ENCODE measurements around the gene KLC1.

KLC1 gene

DNA sequence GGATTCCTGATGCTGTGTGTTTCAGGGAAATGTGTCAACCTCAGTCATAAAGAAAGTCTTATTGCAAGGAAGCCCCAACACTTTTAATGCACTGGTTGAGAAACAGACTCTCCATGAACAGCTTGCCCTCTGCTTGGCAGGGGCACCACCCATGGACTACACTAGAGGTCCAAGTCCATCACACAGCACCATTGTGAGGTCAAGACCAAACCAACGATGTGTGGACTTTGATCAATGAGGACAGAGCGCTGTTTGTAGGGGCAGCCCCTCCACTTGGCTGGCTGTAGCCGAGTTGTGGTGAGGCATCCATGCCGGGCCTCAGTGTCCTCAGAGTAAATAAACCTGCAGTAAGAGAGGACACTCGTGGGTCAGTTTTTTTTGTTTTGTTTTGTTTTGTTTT lies 116.4 kb downstream of the KLC1 start:
- TF ChIP-seq, protein P1, sequence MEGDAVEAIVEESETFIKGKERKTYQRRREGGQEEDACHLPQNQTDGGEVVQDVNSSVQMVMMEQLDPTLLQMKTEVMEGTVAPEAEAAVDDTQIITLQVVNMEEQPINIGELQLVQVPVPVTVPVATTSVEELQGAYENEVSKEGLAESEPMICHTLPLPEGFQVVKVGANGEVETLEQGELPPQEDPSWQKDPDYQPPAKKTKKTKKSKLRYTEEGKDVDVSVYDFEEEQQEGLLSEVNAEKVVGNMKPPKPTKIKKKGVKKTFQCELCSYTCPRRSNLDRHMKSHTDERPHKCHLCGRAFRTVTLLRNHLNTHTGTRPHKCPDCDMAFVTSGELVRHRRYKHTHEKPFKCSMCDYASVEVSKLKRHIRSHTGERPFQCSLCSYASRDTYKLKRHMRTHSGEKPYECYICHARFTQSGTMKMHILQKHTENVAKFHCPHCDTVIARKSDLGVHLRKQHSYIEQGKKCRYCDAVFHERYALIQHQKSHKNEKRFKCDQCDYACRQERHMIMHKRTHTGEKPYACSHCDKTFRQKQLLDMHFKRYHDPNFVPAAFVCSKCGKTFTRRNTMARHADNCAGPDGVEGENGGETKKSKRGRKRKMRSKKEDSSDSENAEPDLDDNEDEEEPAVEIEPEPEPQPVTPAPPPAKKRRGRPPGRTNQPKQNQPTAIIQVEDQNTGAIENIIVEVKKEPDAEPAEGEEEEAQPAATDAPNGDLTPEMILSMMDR (conservative IDR thresholded peaks at IDR 0.05; ENCODE audit: low read depth) = no peak
- POLR2A ChIA-PET (ENCODE audit: low non-redundant PET) = no interaction called here
- CTCF ChIA-PET = no interaction called here
- DNase-seq (ENCODE audit: low spot score) = no peak
- no peak overlapping the region for H3K27ac ChIP-seq

DNA sequence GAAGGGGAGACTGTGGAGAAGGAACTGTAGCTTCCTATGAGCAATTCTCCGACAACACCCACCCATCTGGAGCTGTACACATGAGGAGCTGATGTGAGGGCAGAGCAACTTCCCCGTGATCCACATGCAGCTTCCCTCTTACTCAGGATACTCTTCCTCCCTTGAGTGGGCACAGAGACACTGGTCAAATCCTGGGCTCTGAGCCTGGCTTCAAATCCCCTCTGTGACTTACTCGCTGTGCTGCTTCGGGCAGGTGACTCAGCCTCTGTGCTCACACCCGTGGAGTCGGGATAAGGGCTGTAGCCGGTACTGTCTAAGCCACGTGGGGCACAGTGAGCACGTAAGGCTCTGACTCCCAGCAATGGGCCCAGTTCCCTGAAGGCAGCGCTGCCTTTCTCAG lies 117.7 kb downstream of the KLC1 start:
- TF ChIP-seq, protein P1 (conservative IDR thresholded peaks at IDR 0.05; ENCODE audit: low read depth) = no peak
- DNase-seq (ENCODE audit: low spot score) = no peak
- POLR2A ChIA-PET (ENCODE audit: low non-redundant PET) = no interaction called here
- H3K27ac ChIP-seq = no peak overlapping the region
- CTCF ChIA-PET = interaction anchor here (0.6 to 1.0 kb wide), 3 partner anchors 73 to 228 kb away, joined by 3 to 4 read pairs (median 3); no protein-coding TSS in a partner anchor

DNA sequence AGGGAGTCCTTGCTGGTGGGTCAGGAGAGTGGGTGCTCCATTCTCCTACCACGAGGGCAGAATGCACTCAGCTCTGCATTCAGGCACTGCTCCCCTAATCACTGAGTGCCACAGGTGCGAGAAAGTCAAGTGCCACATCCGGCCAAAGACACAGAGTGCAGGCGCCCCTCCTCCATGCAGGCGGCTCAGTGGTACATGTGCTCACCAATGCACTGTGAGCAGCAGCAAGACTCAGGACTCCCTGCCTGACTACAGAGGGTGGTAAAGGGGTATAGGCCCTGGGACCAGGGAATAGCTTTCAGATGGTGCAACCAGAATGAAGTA lies 119.5 kb downstream of the KLC1 start:
- CTCF ChIA-PET = no interaction called here
- no peak overlapping the region for H3K27ac ChIP-seq
- DNase-seq (ENCODE audit: low spot score) = no peak
- POLR2A ChIA-PET (ENCODE audit: low non-redundant PET) = no interaction called here
- TF ChIP-seq, protein P1 (conservative IDR thresholded peaks at IDR 0.05; ENCODE audit: low read depth) = no peak

DNA sequence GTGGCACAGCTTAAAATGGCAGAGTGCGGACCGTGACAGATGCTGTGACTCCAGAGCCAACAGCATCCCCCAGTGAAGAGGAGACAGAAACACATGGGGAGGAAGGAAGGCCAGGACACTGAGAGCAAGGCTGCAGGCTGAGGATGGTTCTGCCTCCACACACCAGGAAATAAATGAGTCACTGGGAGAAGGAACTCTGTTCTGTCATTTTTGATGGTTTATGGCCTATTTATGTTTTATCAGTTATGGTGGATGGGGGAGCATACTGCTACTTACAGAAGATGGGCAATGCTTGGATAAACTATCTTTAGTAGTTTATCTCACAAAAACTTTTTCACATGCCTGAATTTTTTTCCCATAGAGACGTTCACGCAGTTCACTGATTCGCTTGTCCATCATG lies 120.4 kb downstream of the KLC1 start:
- DNase-seq (ENCODE audit: low spot score) = no peak
- POLR2A ChIA-PET (ENCODE audit: low non-redundant PET) = no interaction called here
- TF ChIP-seq, protein P1 (conservative IDR thresholded peaks at IDR 0.05; ENCODE audit: low read depth) = no peak
- CTCF ChIA-PET = no interaction called here
- H3K27ac ChIP-seq = no peak overlapping the region

DNA sequence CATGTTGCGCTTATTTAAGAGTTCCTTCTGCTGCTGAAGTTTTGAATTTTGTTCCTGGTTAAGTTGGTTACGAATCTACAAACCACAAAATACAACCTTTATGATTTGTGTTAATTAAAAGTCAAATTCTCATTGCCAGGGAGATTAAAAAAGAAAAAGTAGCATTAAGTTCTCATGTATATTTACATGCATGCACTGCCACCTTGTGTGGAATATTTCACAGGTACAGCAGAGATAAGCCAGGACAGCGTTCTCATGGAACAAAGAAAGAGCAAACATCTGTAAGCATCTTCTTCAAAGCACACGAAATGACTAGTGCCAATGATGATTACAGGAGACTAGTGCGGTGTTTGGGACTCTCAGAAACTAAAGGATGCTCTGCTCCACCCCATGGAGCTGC lies 120.8 kb downstream of the KLC1 start:
- ChIA-PET CTCF (no interaction called here), POLR2A (ENCODE audit: low non-redundant PET) (no interaction called here)
- DNase-seq (ENCODE audit: low spot score) = no peak
- TF ChIP-seq, protein P1 (conservative IDR thresholded peaks at IDR 0.05; ENCODE audit: low read depth) = no peak
- no peak overlapping the region for H3K27ac ChIP-seq
